Gastrocnemius medialis (tissue), 4 donors: ENCODE data around the gene SYNGR1. TPM values are rescaled to one million over a fixed set of nuclear protein-coding genes. Genes with fewer than 3 reads are reported as not detected.

ENCODE experiments used
- ATAC-seq, 2 donors: fragments of 150-250 bp; one replicate each; pipeline ENCODE4 v1.9.1; 2016
- DNase-seq, 2 donors: peaks; one replicate each; pipeline ENCODE4 v3.0.0-alpha.2; 2019
- H3K27ac ChIP-seq, 4 donors: fragments of 200-600 bp; sonication (generic); 1 replicate in 1 of 4; 2 replicates in 3 of 4; pipeline ENCODE4 v1.5.1; 2016 to 2018; ENCODE audit warnings: mild to moderate bottlenecking in 2 of 4, moderate library complexity in 1 of 4
- H3K27me3 ChIP-seq, 3 donors: fragments of 200-600 bp; sonication (generic) in 2 of 3; 1 replicate in 1 of 3; 2 replicates in 2 of 3; pipeline versions ENCODE4 v1.5.1 to v1.6.0; 2016 to 2019; ENCODE audit warnings: mild to moderate bottlenecking in 1 of 3, moderate library complexity in 1 of 3
- H3K36me3 ChIP-seq, 2 donors: fragments of 200-600 bp; sonication (generic) in 1 of 2; one replicate each; pipeline ENCODE4 v1.5.1; 2017 to 2018
- H3K4me1 ChIP-seq, 2 donors: fragments of 200-600 bp; sonication (generic) in 1 of 2; one replicate each; pipeline ENCODE4 v1.5.1; 2016 to 2017; ENCODE audit warnings: mild to moderate bottlenecking in 2 of 2
- H3K4me3 ChIP-seq, 4 donors: fragments of 200-600 bp; sonication (generic) in 3 of 4; 1 replicate in 1 of 4; 2 replicates in 3 of 4; pipeline ENCODE4 v1.5.1; 2016 to 2019; ENCODE audit warnings: mild to moderate bottlenecking in 2 of 4
- H3K9me3 ChIP-seq, 3 donors: fragments of 200-600 bp; sonication (generic) in 2 of 3; 1 replicate in 1 of 3; 2 replicates in 2 of 3; pipeline ENCODE4 v1.5.1; 2016 to 2019
- POLR2A ChIP-seq, 2 donors: fragments of 450-650 bp; IDR thresholded peaks; one replicate each; pipeline ENCODE4 v1.6.1; 2017; ENCODE audit warnings: antibody characterized with exemption in 2 of 2, mild to moderate bottlenecking in 2 of 2, moderate library complexity in 2 of 2
- in situ Hi-C, 4 donors: fragments of 200-750 bp; cut with MboI; loops; one replicate each; pipeline versions ENCODE4 v1.15.0 to v1.8.0; 2017; ENCODE audit warnings: low sequenced_read_pairs in 4 of 4
- intact Hi-C: fragments of 100-400 bp; cut with DNase I; formaldehyde crosslinking; loops from one replicate; pipeline ENCODE4 v1.15.1; 2023; ENCODE audit warnings: low total_unique reads
- total RNA-seq, 4 donors: library from RNA; depleted of rRNA; stranded (reverse); fragments of >200 nt; gene quantifications; one replicate each; pipeline versions ENCODE4 v1.1.0 to v1.2.3, GENCODE V29; 2016
- TF ChIP-seq, protein P1 (sequence below), 5 experiments: fragments of 450-650 bp in 3 of 5; fragments of 200-600 bp in 2 of 5; sonication (generic) in 2 of 5; IDR thresholded peaks in 4 of 5; conservative IDR thresholded peaks in 1 of 5; 1 replicate in 4 of 5; 2 replicates in 1 of 5; pipeline ENCODE4 v1.5.1; 2016 to 2019; ENCODE audit warnings: antibody characterized with exemption in 5 of 5, mild to moderate bottlenecking in 3 of 5, moderate library complexity in 3 of 5

The SYNGR1 gene
- total RNA-seq, 4 donors from 2014 or later, result 2.8 to 17.2 (median 9.7) TPM

- in situ Hi-C loops (loop anchor here in 1 of 4 donors (25.0 kb wide), 1 partner anchor 647 kb away; no protein-coding TSS in a partner anchor), intact Hi-C loops (no loop called here)
- no peaks in the 10 kb centered on the region for H3K27me3 ChIP-seq
- H3K4me3 ChIP-seq, result no peak overlapping the region
- H3K9me3 ChIP-seq, result no peaks in the 10 kb centered on the region
- H3K27ac ChIP-seq, result no peak overlapping the region
- ATAC-seq, result no peak
- no peak for DNase-seq
- TF ChIP-seq POLR2A (IDR thresholded peaks at IDR 0.05), result no peak
- TF ChIP-seq, protein P1, sequence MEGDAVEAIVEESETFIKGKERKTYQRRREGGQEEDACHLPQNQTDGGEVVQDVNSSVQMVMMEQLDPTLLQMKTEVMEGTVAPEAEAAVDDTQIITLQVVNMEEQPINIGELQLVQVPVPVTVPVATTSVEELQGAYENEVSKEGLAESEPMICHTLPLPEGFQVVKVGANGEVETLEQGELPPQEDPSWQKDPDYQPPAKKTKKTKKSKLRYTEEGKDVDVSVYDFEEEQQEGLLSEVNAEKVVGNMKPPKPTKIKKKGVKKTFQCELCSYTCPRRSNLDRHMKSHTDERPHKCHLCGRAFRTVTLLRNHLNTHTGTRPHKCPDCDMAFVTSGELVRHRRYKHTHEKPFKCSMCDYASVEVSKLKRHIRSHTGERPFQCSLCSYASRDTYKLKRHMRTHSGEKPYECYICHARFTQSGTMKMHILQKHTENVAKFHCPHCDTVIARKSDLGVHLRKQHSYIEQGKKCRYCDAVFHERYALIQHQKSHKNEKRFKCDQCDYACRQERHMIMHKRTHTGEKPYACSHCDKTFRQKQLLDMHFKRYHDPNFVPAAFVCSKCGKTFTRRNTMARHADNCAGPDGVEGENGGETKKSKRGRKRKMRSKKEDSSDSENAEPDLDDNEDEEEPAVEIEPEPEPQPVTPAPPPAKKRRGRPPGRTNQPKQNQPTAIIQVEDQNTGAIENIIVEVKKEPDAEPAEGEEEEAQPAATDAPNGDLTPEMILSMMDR (IDR thresholded peaks at IDR 0.05 in 4 of 5, conservative IDR thresholded peaks at IDR 0.05 in 1 of 5), result no peak
- H3K4me1 ChIP-seq, result peaks cover 10 to 17% of the 10 kb centered on the region in 2 donors
- no peaks in the 10 kb centered on the region for H3K36me3 ChIP-seq
These were observed 15.6 kb downstream of the SYNGR1 start for GRCh38 chr22:39365492-39365780.

- ATAC-seq (no peak), DNase-seq (no peak)
- no peaks in the 10 kb centered on the region for H3K9me3 ChIP-seq
- H3K27ac ChIP-seq, result no peak overlapping the region
- H3K36me3 ChIP-seq, result no peaks in the 10 kb centered on the region
- no peak overlapping the region for H3K4me3 ChIP-seq
- intact Hi-C loops (no loop called here), in situ Hi-C loops (loop anchor here in 1 of 4 donors (25.0 kb wide), 1 partner anchor 645 kb away; no protein-coding TSS in a partner anchor)
- peaks cover 10 to 17% of the 10 kb centered on the region in 2 donors for H3K4me1 ChIP-seq
- no peaks in the 10 kb centered on the region for H3K27me3 ChIP-seq
- TF ChIP-seq, protein P1 (IDR thresholded peaks at IDR 0.05 in 4 of 5, conservative IDR thresholded peaks at IDR 0.05 in 1 of 5), result no peak
- no peak for TF ChIP-seq POLR2A (IDR thresholded peaks at IDR 0.05)
These were observed 17.2 kb downstream of the SYNGR1 start for GRCh38 chr22:39367035-39367434.

DNA sequence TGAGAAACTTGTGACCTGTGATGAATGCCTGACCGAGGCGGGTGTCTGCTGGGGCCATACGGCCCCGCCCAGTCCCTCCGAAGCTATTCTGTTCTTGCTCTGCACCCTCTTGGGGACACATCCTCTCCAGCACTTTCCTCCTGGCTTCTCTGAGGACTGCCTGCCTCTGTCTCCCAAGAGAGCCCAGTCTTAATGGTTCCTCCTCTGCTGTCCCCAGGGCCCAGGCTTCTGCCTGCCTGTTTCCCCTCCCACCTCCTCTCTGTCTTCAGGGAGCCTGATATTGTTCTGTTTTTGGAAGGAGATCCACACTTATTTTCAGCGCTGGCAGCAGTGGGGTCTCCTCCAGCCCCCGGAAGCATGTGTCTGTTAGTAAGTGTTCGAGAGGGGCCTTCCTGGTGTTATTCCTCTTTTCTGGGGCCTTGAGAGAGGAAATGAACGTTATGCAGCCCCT lies 18.7 kb downstream of the SYNGR1 start:
- TF ChIP-seq, protein P1 (IDR thresholded peaks at IDR 0.05 in 4 of 5, conservative IDR thresholded peaks at IDR 0.05 in 1 of 5), result no peak
- TF ChIP-seq POLR2A (IDR thresholded peaks at IDR 0.05), result no peak
- H3K4me3 ChIP-seq, result no peak overlapping the region
- peak in 1 of 2 donors; percentile 39 for ATAC-seq

GRCh38 chr22:39369186-39369585 lies 19.4 kb downstream of the SYNGR1 start:
- in situ Hi-C loops, result loop anchor here in 1 of 4 donors (25.0 kb wide), 1 partner anchor 643 kb away; no protein-coding TSS in a partner anchor
- no peaks in the 10 kb centered on the region for H3K36me3 ChIP-seq
- DNase-seq (no peak), ATAC-seq (no peak)
- H3K4me3 ChIP-seq, result no peak overlapping the region
- TF ChIP-seq POLR2A (IDR thresholded peaks at IDR 0.05), result no peak
- TF ChIP-seq, protein P1 (IDR thresholded peaks at IDR 0.05 in 4 of 5, conservative IDR thresholded peaks at IDR 0.05 in 1 of 5), result no peak
- peaks cover 6 to 9% of the 10 kb centered on the region in 2 donors for H3K4me1 ChIP-seq
- intact Hi-C loops, result no loop called here
- H3K27me3 ChIP-seq, result no peaks in the 10 kb centered on the region
- no peaks in the 10 kb centered on the region for H3K9me3 ChIP-seq
- peak overlapping the region in 1 of 4 donors; percentile 18 for H3K27ac ChIP-seq

More for the DNA sequence above, 18.7 kb downstream of the SYNGR1 start:
- Histone ChIP-seq H3K9me3 (no peaks in the 10 kb centered on the region), H3K36me3 (no peaks in the 10 kb centered on the region), H3K4me1 (peaks cover 10 to 16% of the 10 kb centered on the region in 2 donors), H3K27me3 (no peaks in the 10 kb centered on the region), H3K27ac (peak overlapping the region in 1 of 4 donors; percentile 18)
- no peak for DNase-seq
- intact Hi-C loops, result no loop called here
- in situ Hi-C loops, result loop anchor here in 1 of 4 donors (25.0 kb wide), 1 partner anchor 644 kb away; no protein-coding TSS in a partner anchor

- DNase-seq (no peak), ATAC-seq (no peak)
- Histone ChIP-seq H3K4me1 (peaks cover 6 to 7% of the 10 kb centered on the region in 2 donors), H3K9me3 (no peaks in the 10 kb centered on the region), H3K27ac (no peak overlapping the region), H3K36me3 (no peaks in the 10 kb centered on the region), H3K4me3 (no peak overlapping the region), H3K27me3 (no peaks in the 10 kb centered on the region)
- in situ Hi-C loops, result loop anchor here in 1 of 4 donors (25.0 kb wide), 1 partner anchor 643 kb away; no protein-coding TSS in a partner anchor
- TF ChIP-seq, protein P1 (IDR thresholded peaks at IDR 0.05 in 4 of 5, conservative IDR thresholded peaks at IDR 0.05 in 1 of 5), result no peak
- TF ChIP-seq POLR2A (IDR thresholded peaks at IDR 0.05), result no peak
- intact Hi-C loops, result no loop called here
These were observed 19.8 kb downstream of the SYNGR1 start for GRCh38 chr22:39369586-39369985.
